Spleen (tissue), 11 donors: ENCODE results near the gene PLCH2. TPM values are rescaled to one million over a fixed set of nuclear protein-coding genes. Genes with fewer than 3 reads are reported as not detected.

Experiments used
- DNase-seq: peaks from one replicate; pipeline ENCODE4 v3.0.0-alpha.2; 2020
- H3K27ac ChIP-seq, 8 donors: fragments of 200-600 bp; sonication (generic) in 7 of 8; 1 replicate in 4 of 8; 2 replicates in 4 of 8; pipeline versions ENCODE4 v1.5.0 to v1.8.0; 2016 to 2021; ENCODE audit warnings: inconsistent platforms in 4 of 8, mild to moderate bottlenecking in 4 of 8, moderate library complexity in 1 of 8
- H3K27me3 ChIP-seq, 7 donors: fragments of 200-600 bp; sonication (generic) in 6 of 7; replicated peaks in 1 of 7; 1 replicate in 4 of 7; 2 replicates in 3 of 7; pipeline versions ENCODE4 v1.5.0 to v1.8.0; 2016 to 2021; ENCODE audit warnings: inconsistent platforms in 3 of 7, mild to moderate bottlenecking in 1 of 7
- H3K36me3 ChIP-seq, 6 donors: fragments of 200-600 bp; sonication (generic) in 5 of 6; 1 replicate in 4 of 6; 2 replicates in 2 of 6; pipeline versions ENCODE4 v1.5.0 to v1.8.0; 2016 to 2021; ENCODE audit warnings: inconsistent platforms in 2 of 6
- H3K4me1 ChIP-seq, 6 donors: fragments of 200-600 bp; sonication (generic) in 5 of 6; 1 replicate in 3 of 6; 2 replicates in 3 of 6; pipeline versions ENCODE4 v1.5.0 to v1.8.0; 2016 to 2021; ENCODE audit warnings: inconsistent platforms in 3 of 6
- H3K4me3 ChIP-seq, 8 donors: fragments of 200-600 bp; sonication (generic) in 7 of 8; 1 replicate in 4 of 8; 2 replicates in 4 of 8; pipeline versions ENCODE4 v1.5.0 to v1.8.0; 2016 to 2021; ENCODE audit warnings: inconsistent platforms in 4 of 8, mild to moderate bottlenecking in 4 of 8, moderate library complexity in 2 of 8
- H3K9me3 ChIP-seq, 8 donors: fragments of 200-600 bp; sonication (generic) in 7 of 8; 1 replicate in 4 of 8; 2 replicates in 4 of 8; pipeline versions ENCODE4 v1.5.0 to v1.8.0; 2016 to 2021; ENCODE audit warnings: inconsistent platforms in 4 of 8
- POLR2A ChIP-seq, 3 donors: fragments of 450-650 bp; IDR thresholded peaks; one replicate each; pipeline ENCODE4 v1.5.1; 2017; ENCODE audit warnings: antibody characterized with exemption in 3 of 3, mild to moderate bottlenecking in 1 of 3
- POLR2AphosphoS5 ChIP-seq, 3 donors: sonication (generic); formaldehyde crosslinking; IDR thresholded peaks; one replicate each; pipeline ENCODE4 v1.5.1; 2017; ENCODE audit warnings: antibody characterized with exemption in 3 of 3
- WGBS, 5 donors: extraction: QIAGEN DNeasy Blood & Tissue Kit in 3 of 5; methylation state at CpG; one replicate each; pipeline versions ENCODE4 v1.1.5 to v1.1.7; 2013 to 2018; 5-methylcytosine and 5-hydroxymethylcytosine counted together
- intact Hi-C: fragments of 100-400 bp; cut with DNase I; formaldehyde crosslinking; loops from one replicate; pipeline ENCODE4 v1.15.0; 2023; ENCODE audit warnings: low total_unique reads
- polyA plus RNA-seq, 3 donors: library from polyadenylated mRNA; stranded (reverse); fragments of 200-250 nt; gene quantifications; one replicate each; pipeline ENCODE4 v1.2.1, GENCODE V29; 2013
- total RNA-seq, 7 donors: library from RNA; depleted of rRNA in 3 of 7; stranded (reverse); fragments of >200 nt in 3 of 7; fragmentation: NEBNext Ultra II Directional in 4 of 7; extraction: Animal tissue kit (Norgen Biotek cat#: 25700) in 4 of 7; gene quantifications; one replicate each; pipeline versions ENCODE4 v1.1.0 to v1.2.1, GENCODE V29; 2016 to 2021
- TF ChIP-seq, protein P1 (sequence below), 11 experiments: fragments of 200-600 bp in 7 of 11; fragments of 450-650 bp in 4 of 11; sonication (generic) in 4 of 11; IDR thresholded peaks in 8 of 11; conservative IDR thresholded peaks in 3 of 11; 1 replicate in 7 of 11; 2 replicates in 4 of 11; pipeline versions ENCODE4 v1.4.0 to v1.8.0; 2016 to 2021; ENCODE audit warnings: antibody characterized with exemption in 11 of 11, inconsistent platforms in 4 of 11, mild to moderate bottlenecking in 1 of 11
- donor health status: healthy with polysubstance abuse.
- donor health status: DM: no; HTN: no; CAD: no; lungs with moderate emphysema.
- donor health status: DM: no; HTN: no; CAD: no.
- donor health status: Bipolar disorder and iron deficiency.
- donor health status: healthy.
- donor health status: DM: no; HTN: no; CAD: no.
- donor health status: DM: yes; HTN: yes; CAD: no.

PLCH2 gene
- total and polyA plus RNA-seq, 10 donors, result 2.2 to 21.0 (median 8.9) TPM

DNA sequence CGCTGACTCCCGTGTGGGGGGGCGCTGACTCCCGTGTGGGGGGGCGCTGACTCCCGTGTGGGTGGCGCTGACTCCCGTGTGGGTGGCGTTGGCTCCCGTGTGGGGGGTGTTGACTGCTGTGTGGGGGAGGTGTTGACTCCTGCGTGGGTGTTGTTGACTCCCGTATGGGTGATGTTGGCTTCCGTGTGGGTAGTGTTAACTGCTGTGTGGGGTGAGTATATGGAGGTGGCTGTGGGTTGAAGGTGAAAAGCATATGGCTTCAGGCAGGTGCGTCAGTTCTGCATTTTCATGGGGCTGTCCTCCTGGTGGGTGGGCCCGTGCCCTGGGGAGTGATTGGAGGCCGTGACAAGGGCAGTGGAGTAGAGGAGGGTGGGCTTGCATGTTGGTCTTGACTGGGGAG, 7.9 kb downstream of the PLCH2 start:
- Histone ChIP-seq H3K4me1 (peaks cover 0 to 27% (median 6%) of the 10 kb centered on the region in 6 donors), H3K27me3 (no peaks in the 10 kb centered on the region), H3K4me3 (no peak overlapping the region), H3K9me3 (peaks cover 0 to 16% (median 10%) of the 10 kb centered on the region in 8 donors), H3K36me3 (peaks cover 0 to 19% (median 0%) of the 10 kb centered on the region in 6 donors), H3K27ac (no peak overlapping the region)
- intact Hi-C loops, result no loop called here
- no peak for DNase-seq
- 65 to 83% (median 76%) methylated on average over 8 to 16 of the region's 16 CpGs for WGBS, 5 donors
- no peak for TF ChIP-seq POLR2AphosphoS5 (IDR thresholded peaks at IDR 0.05)

DNA sequence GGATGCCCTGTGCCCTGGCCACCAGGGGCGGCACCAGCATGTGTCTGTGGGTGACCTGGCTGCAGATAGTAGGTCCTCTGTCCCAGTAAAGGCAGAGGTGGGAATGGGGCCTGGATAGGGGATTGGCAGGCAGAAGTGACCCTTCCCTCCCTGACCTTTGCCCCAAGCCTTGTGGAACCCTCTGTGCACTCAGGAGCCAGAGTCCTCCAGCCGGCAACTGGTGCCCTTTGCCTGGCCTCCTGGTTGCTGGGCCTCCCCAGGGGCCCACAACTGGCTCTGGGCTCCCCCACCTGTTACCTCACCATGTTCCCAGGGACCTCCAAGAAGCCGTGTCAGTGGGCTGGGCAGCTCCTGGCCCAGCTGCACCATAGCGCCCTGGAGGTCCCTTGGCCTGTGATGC, 10.0 kb downstream of the PLCH2 start:
- H3K27me3 ChIP-seq, result no peaks in the 10 kb centered on the region
- TF ChIP-seq POLR2AphosphoS5 (IDR thresholded peaks at IDR 0.05) (no peak), POLR2A (IDR thresholded peaks at IDR 0.05) (no peak)
- TF ChIP-seq, protein P1, sequence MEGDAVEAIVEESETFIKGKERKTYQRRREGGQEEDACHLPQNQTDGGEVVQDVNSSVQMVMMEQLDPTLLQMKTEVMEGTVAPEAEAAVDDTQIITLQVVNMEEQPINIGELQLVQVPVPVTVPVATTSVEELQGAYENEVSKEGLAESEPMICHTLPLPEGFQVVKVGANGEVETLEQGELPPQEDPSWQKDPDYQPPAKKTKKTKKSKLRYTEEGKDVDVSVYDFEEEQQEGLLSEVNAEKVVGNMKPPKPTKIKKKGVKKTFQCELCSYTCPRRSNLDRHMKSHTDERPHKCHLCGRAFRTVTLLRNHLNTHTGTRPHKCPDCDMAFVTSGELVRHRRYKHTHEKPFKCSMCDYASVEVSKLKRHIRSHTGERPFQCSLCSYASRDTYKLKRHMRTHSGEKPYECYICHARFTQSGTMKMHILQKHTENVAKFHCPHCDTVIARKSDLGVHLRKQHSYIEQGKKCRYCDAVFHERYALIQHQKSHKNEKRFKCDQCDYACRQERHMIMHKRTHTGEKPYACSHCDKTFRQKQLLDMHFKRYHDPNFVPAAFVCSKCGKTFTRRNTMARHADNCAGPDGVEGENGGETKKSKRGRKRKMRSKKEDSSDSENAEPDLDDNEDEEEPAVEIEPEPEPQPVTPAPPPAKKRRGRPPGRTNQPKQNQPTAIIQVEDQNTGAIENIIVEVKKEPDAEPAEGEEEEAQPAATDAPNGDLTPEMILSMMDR (IDR thresholded peaks at IDR 0.05 in 8 of 11, conservative IDR thresholded peaks at IDR 0.05 in 3 of 11), result no peak
- no peak overlapping the region for H3K27ac ChIP-seq
- intact Hi-C loops, result no loop called here
- H3K4me3 ChIP-seq, result no peak overlapping the region
- peaks cover 0 to 24% (median 17%) of the 10 kb centered on the region in 8 donors for H3K9me3 ChIP-seq
- peaks cover 0 to 26% (median 2%) of the 10 kb centered on the region in 6 donors for H3K36me3 ChIP-seq
- 84 to 91% (median 85%) methylated on average over 4 of the region's 4 CpGs; no CpG with 5 or more reads in 1 of the 5 donors for WGBS, 5 donors
- no peak for DNase-seq
- H3K4me1 ChIP-seq, result peaks cover 0 to 11% (median under 1%) of the 10 kb centered on the region in 6 donors

DNA sequence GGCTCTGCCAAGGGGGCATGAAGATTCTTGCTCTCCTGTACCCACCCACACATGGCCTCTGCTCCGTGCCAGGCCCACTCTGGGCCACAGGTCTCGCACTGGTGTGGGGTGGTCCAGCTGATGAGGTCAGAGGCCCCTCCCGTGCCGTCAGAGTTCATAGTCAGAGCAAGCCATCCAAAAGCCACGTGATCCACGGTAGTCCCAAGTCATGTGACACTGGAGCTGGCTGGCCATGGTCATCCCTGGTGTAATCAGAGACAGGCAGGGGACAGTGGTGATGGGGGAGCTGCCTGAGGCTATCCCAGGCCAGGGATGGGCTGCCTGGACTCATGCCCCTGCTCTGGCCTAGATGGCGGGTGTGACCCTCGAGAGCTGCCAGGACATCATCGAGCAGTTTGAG, 10.5 kb downstream of the PLCH2 start:
- 72 to 89% (median 86%) methylated on average over 7 to 9 of the region's 9 CpGs for WGBS, 5 donors
- peaks cover 0 to 6% (median 0%) of the 10 kb centered on the region in 6 donors for H3K4me1 ChIP-seq
- no peak overlapping the region for H3K27ac ChIP-seq
- intact Hi-C loops, result no loop called here
- H3K9me3 ChIP-seq, result peaks cover 0 to 24% (median 17%) of the 10 kb centered on the region in 8 donors
- no peak overlapping the region for H3K4me3 ChIP-seq
- TF ChIP-seq POLR2A (IDR thresholded peaks at IDR 0.05), result no peak
- TF ChIP-seq, protein P1 (IDR thresholded peaks at IDR 0.05 in 8 of 11, conservative IDR thresholded peaks at IDR 0.05 in 3 of 11), result no peak
- no peak for TF ChIP-seq POLR2AphosphoS5 (IDR thresholded peaks at IDR 0.05)
- H3K27me3 ChIP-seq, result no peaks in the 10 kb centered on the region
- H3K36me3 ChIP-seq, result peaks cover 0 to 26% (median 2%) of the 10 kb centered on the region in 6 donors
- no peak for DNase-seq

DNA sequence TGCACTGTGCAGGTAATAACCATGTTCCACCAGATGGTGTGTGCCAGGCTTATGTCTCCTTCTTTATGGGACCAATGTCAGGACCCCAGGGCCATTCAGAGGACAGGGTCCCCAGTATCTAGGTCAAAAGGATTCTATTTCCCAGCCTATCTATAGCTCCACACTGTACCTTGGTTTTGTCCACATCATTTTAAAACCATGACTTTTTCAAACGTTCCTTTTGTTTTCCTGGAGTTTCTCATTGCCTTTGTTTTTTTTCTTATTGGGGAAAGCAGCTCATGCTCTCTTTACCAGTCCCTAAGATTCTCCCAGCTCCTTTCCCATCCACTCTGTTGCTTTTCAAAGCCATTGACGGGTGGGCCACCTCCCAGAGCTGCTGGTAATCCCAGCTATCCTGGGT, 12.6 kb downstream of the PLCH2 start:
- H3K27me3 ChIP-seq, result peaks cover 0 to 9% (median 0%) of the 10 kb centered on the region in 7 donors
- H3K4me3 ChIP-seq, result no peak overlapping the region
- peaks cover 0 to 26% (median 2%) of the 10 kb centered on the region in 6 donors for H3K36me3 ChIP-seq
- H3K27ac ChIP-seq, result no peak overlapping the region
- WGBS, 5 donors, result 81 to 88% (median 86%) methylated on average over 2 of the region's 2 CpGs
- TF ChIP-seq POLR2AphosphoS5 (IDR thresholded peaks at IDR 0.05) (no peak), POLR2A (IDR thresholded peaks at IDR 0.05) (no peak)
- TF ChIP-seq, protein P1 (IDR thresholded peaks at IDR 0.05 in 8 of 11, conservative IDR thresholded peaks at IDR 0.05 in 3 of 11), result no peak
- intact Hi-C loops, result no loop called here
- peaks cover 0 to 11% (median 4%) of the 10 kb centered on the region in 6 donors for H3K4me1 ChIP-seq
- H3K9me3 ChIP-seq, result peaks cover 0 to 24% (median 17%) of the 10 kb centered on the region in 8 donors
- no peak for DNase-seq
